PC-9 (cell line): ENCODE measurements around the gene DGKD. TPM values are rescaled to one million over a fixed set of nuclear protein-coding genes. Genes with fewer than 3 reads are reported as not detected.

ENCODE experiments used
- BruUV-seq: library from RNA; stranded (reverse); fragments of 400-500 nt; replicated peaks from 2 replicates; lab custom pipeline; 2021; lab: Mats Ljungman, UMichigan
- CTCF ChIA-PET: fragments of 300-600 bp; sonication (Branson Sonifier 250); formaldehyde crosslinking; loops from one replicate; lab custom pipeline; 2022; ENCODE audit warnings: antibody characterized with exemption; lab: Charles Lee
- POLR2A ChIA-PET: fragments of 300-600 bp; sonication (Branson Sonifier 250); formaldehyde crosslinking; loops from one replicate; lab custom pipeline; 2022; ENCODE audit warnings: antibody characterized with exemption; ENCODE audit not compliant: unreplicated experiment; lab: Charles Lee
- DNase-seq, 2 experiments: peaks; one replicate each; pipeline versions ENCODE4 v3.0.0 to v3.0.0-alpha.2; 2015 to 2022; ENCODE audit warnings: mixed read lengths in 1 of 2
- H2AFZ ChIP-seq: fragments of 200-600 bp; sonication (generic); 2 replicates; pipeline ENCODE4 v1.8.1; 2017; ENCODE audit warnings: antibody characterized with exemption
- H3F3A ChIP-seq: fragments of 200-600 bp; sonication (generic); 2 replicates; pipeline ENCODE4 v1.8.1; 2017; ENCODE audit warnings: antibody characterized with exemption, mild to moderate bottlenecking, low read depth; ENCODE audit not compliant: insufficient read depth
- H3K27ac ChIP-seq: fragments of 200-600 bp; sonication (generic); 2 replicates; pipeline ENCODE4 v1.6.1; 2016; ENCODE audit warnings: mixed run types
- H3K27me3 ChIP-seq: fragments of 200-600 bp; sonication (generic); 2 replicates; pipeline ENCODE4 v1.6.1; 2016; ENCODE audit warnings: low read depth, mixed run types; ENCODE audit not compliant: insufficient read depth
- H3K36me3 ChIP-seq: fragments of 200-600 bp; sonication (generic); 2 replicates; pipeline ENCODE4 v1.6.1; 2016; ENCODE audit warnings: low read depth, mixed run types
- H3K4me1 ChIP-seq: fragments of 200-600 bp; sonication (generic); replicated peaks from 2 replicates; pipeline ENCODE4 v1.6.1; 2016; ENCODE audit warnings: mixed run types; ENCODE audit not compliant: insufficient read depth
- H3K4me2 ChIP-seq: fragments of 200-600 bp; sonication (generic); 2 replicates; pipeline ENCODE4 v1.6.1; 2017; ENCODE audit warnings: mixed run types
- H3K4me3 ChIP-seq: fragments of 200-600 bp; sonication (generic); 2 replicates; pipeline ENCODE4 v1.6.1; 2016; ENCODE audit warnings: mixed run types
- H3K79me2 ChIP-seq: fragments of 200-600 bp; sonication (generic); 2 replicates; pipeline ENCODE4 v1.6.1; 2017; ENCODE audit warnings: low read depth, mixed run types
- H3K9me2 ChIP-seq: fragments of 200-600 bp; sonication (generic); 2 replicates; pipeline ENCODE4 v1.8.1; 2017; ENCODE audit warnings: mild to moderate bottlenecking; ENCODE audit not compliant: insufficient read depth
- H3K9me3 ChIP-seq: fragments of 200-600 bp; sonication (generic); 2 replicates; pipeline ENCODE4 v1.8.1; 2016; ENCODE audit warnings: low read depth; ENCODE audit not compliant: insufficient read depth
- H4K20me1 ChIP-seq: fragments of 200-600 bp; sonication (generic); 2 replicates; pipeline ENCODE4 v1.8.1; 2017; ENCODE audit not compliant: insufficient read depth
- CTCF ChIP-seq: fragments of 200-600 bp; sonication (generic); conservative IDR thresholded peaks from 2 replicates; pipeline ENCODE4 v1.6.1; 2017; ENCODE audit warnings: mixed run types, antibody characterized with exemption, mild to moderate bottlenecking, moderate library complexity
- EZH2 ChIP-seq: fragments of 200-600 bp; sonication (generic); IDR thresholded peaks from 2 replicates; pipeline ENCODE4 v1.8.0; 2017; ENCODE audit warnings: antibody characterized with exemption, low read depth
- intact Hi-C: fragments of 100-400 bp; cut with micrococcal nuclease; formaldehyde crosslinking; loops from one replicate; pipeline ENCODE4 v1.10.0; 2022; ENCODE audit not compliant: unreplicated experiment
- total RNA-seq: library from RNA; stranded (reverse); gene quantifications from 2 replicates; pipeline ENCODE4 v1.2.3, GENCODE V29; 2021

The DGKD gene
- total RNA-seq, 1 experiment from 2014 or later = 59.5 TPM

- intact Hi-C loops = loop anchor here (10.0 kb wide), 2 partner anchors 196 to 504 kb away; no protein-coding TSS in a partner anchor
- CTCF ChIA-PET = no interaction called here
These were observed 4.7 kb downstream of the DGKD start for GRCh38 chr2:233358947-233359346.

GRCh38 chr2:233359823-233360222 lies 5.5 kb downstream of the DGKD start:
- Histone ChIP-seq H3F3A (peaks cover 16% of the 10 kb centered on the region), H3K4me1 (peaks cover 30% of the 10 kb centered on the region), H3K9me3 (no peaks in the 10 kb centered on the region), H3K27ac (no peak overlapping the region), H3K36me3 (peaks cover 30% of the 10 kb centered on the region), H3K4me3 (no peak overlapping the region), H2AFZ (no peak overlapping the region), H4K20me1 (no peaks in the 10 kb centered on the region; the same call in 1 of the 2 replicates), H3K27me3 (no peaks in the 10 kb centered on the region), H3K79me2 (peaks cover 95% of the 10 kb centered on the region), H3K9me2 (no peaks in the 10 kb centered on the region), H3K4me2 (no peak overlapping the region)
- DNase-seq = no peak
- POLR2A ChIA-PET = no interaction called here
- intact Hi-C loops = loop anchor here (10.0 kb wide), 2 partner anchors 195 to 505 kb away; no protein-coding TSS in a partner anchor
- BruUV-seq = no TSS peak
- CTCF ChIA-PET = no interaction called here
- TF ChIP-seq EZH2 = no peak
- TF ChIP-seq CTCF = no peak

More at GRCh38 chr2:233358947-233359346, 4.7 kb downstream of the DGKD start:
- Histone ChIP-seq H3K79me2 (peaks cover 86% of the 10 kb centered on the region), H3F3A (peaks cover 18% of the 10 kb centered on the region), H2AFZ (no peak overlapping the region), H3K9me3 (no peaks in the 10 kb centered on the region), H3K4me1 (peaks cover 32% of the 10 kb centered on the region), H3K27ac (no peak overlapping the region), H4K20me1 (no peaks in the 10 kb centered on the region; the same call in 1 of the 2 replicates), H3K9me2 (no peaks in the 10 kb centered on the region), H3K27me3 (no peaks in the 10 kb centered on the region), H3K36me3 (peaks cover 23% of the 10 kb centered on the region), H3K4me3 (no peak overlapping the region), H3K4me2 (0 out of 2 replicates have a peak overlapping the region, but pooled peaks have one; percentile 0)
- no TSS peak for BruUV-seq
- no peak for DNase-seq
- POLR2A ChIA-PET = no interaction called here
- TF ChIP-seq EZH2 = no peak

GRCh38 chr2:233360771-233361176 lies 6.5 kb downstream of the DGKD start:
- H3K4me3 ChIP-seq = no peak overlapping the region
- no peaks in the 10 kb centered on the region for H3K9me3 ChIP-seq
- TF ChIP-seq CTCF = no peak
- TF ChIP-seq EZH2 = no peak
- intact Hi-C loops = no loop called here
- peaks cover 94% of the 10 kb centered on the region for H3K79me2 ChIP-seq
- H3F3A ChIP-seq = peaks cover 16% of the 10 kb centered on the region
- no peak overlapping the region for H3K27ac ChIP-seq
- no peak overlapping the region for H3K4me2 ChIP-seq
- H3K9me2 ChIP-seq = no peaks in the 10 kb centered on the region
- ChIA-PET CTCF (no interaction called here), POLR2A (no interaction called here)
- H4K20me1 ChIP-seq = peaks cover 1% of the 10 kb centered on the region; the same call in 1 of the 2 replicates
- DNase-seq = no peak
- no TSS peak for BruUV-seq
- H2AFZ ChIP-seq = no peak overlapping the region
- H3K4me1 ChIP-seq = peaks cover 26% of the 10 kb centered on the region
- H3K36me3 ChIP-seq = peaks cover 33% of the 10 kb centered on the region
- no peaks in the 10 kb centered on the region for H3K27me3 ChIP-seq

GRCh38 chr2:233361297-233361696 lies 7.0 kb downstream of the DGKD start:
- TF ChIP-seq CTCF (no peak), EZH2 (no peak)
- peaks cover 21% of the 10 kb centered on the region for H3K4me1 ChIP-seq
- DNase-seq = no peak
- H3K79me2 ChIP-seq = peaks cover 94% of the 10 kb centered on the region
- intact Hi-C loops = no loop called here
- H3K9me3 ChIP-seq = no peaks in the 10 kb centered on the region
- no peak overlapping the region for H3K4me2 ChIP-seq
- BruUV-seq = no TSS peak
- CTCF ChIA-PET = no interaction called here
- POLR2A ChIA-PET = no interaction called here
- H3F3A ChIP-seq = peaks cover 11% of the 10 kb centered on the region
- H2AFZ ChIP-seq = no peak overlapping the region
- H3K36me3 ChIP-seq = peaks cover 33% of the 10 kb centered on the region
- H4K20me1 ChIP-seq = peaks cover 5% of the 10 kb centered on the region; the same call in 1 of the 2 replicates
- H3K27ac ChIP-seq = no peak overlapping the region
- no peak overlapping the region for H3K4me3 ChIP-seq
- no peaks in the 10 kb centered on the region for H3K27me3 ChIP-seq
- no peaks in the 10 kb centered on the region for H3K9me2 ChIP-seq
